ENCODE data around the gene TTLL9.

Gene TTLL9

GRCh38 chr20:31903627-31904386, 33.4 kb downstream of the TTLL9 start:
- H3K9ac ChIP-seq (ENCODE audit: low read length) = no peak overlapping the region
- no peaks in the 10 kb centered on the region for H3K9me3 ChIP-seq (ENCODE audit: control insufficient read depth, low read length)
- H3K4me1 ChIP-seq (ENCODE audit: control insufficient read depth, insufficient read depth, low read length) = no peaks in the 10 kb centered on the region
- DNase-seq (ENCODE audit: low read depth) = no peak
- H3K36me3 ChIP-seq (ENCODE audit: control insufficient read depth, insufficient read depth, low read length, severe bottlenecking) = no peaks in the 10 kb centered on the region
- no peak overlapping the region for H3K4me3 ChIP-seq (ENCODE audit: low read length)
- peaks cover 27% of the 10 kb centered on the region for H3K27me3 ChIP-seq (replicated peaks; ENCODE audit: control insufficient read depth, insufficient read depth, low read length)

- H3K4me1 ChIP-seq (ENCODE audit: control insufficient read depth, insufficient read depth, low read length) = no peaks in the 10 kb centered on the region
- H3K9me3 ChIP-seq (ENCODE audit: control insufficient read depth, low read length) = no peaks in the 10 kb centered on the region
- no peak overlapping the region for H3K4me3 ChIP-seq (ENCODE audit: low read length)
- no peak for DNase-seq (ENCODE audit: low read depth)
- H3K9ac ChIP-seq (ENCODE audit: low read length) = no peak overlapping the region
- H3K36me3 ChIP-seq (ENCODE audit: control insufficient read depth, insufficient read depth, low read length, severe bottlenecking) = no peaks in the 10 kb centered on the region
- peaks cover 28% of the 10 kb centered on the region for H3K27me3 ChIP-seq (replicated peaks; ENCODE audit: control insufficient read depth, insufficient read depth, low read length)
These were observed 35.6 kb downstream of the TTLL9 start for GRCh38 chr20:31906001-31906400.

- no peak for DNase-seq (ENCODE audit: low read depth)
- H3K9ac ChIP-seq (ENCODE audit: low read length) = no peak overlapping the region
- H3K4me3 ChIP-seq (ENCODE audit: low read length) = no peak overlapping the region
- H3K36me3 ChIP-seq (ENCODE audit: control insufficient read depth, insufficient read depth, low read length, severe bottlenecking) = no peaks in the 10 kb centered on the region
- H3K27me3 ChIP-seq (replicated peaks; ENCODE audit: control insufficient read depth, insufficient read depth, low read length) = peaks cover 31% of the 10 kb centered on the region
- H3K4me1 ChIP-seq (ENCODE audit: control insufficient read depth, insufficient read depth, low read length) = no peaks in the 10 kb centered on the region
- no peaks in the 10 kb centered on the region for H3K9me3 ChIP-seq (ENCODE audit: control insufficient read depth, low read length)
These were observed 36.6 kb downstream of the TTLL9 start for GRCh38 chr20:31907046-31907445.

- DNase-seq (ENCODE audit: low read depth) = no peak
- Histone ChIP-seq H3K4me1 (ENCODE audit: control insufficient read depth, insufficient read depth, low read length) (no peaks in the 10 kb centered on the region), H3K27me3 (replicated peaks; ENCODE audit: control insufficient read depth, insufficient read depth, low read length) (peaks cover 39% of the 10 kb centered on the region), H3K9me3 (ENCODE audit: control insufficient read depth, low read length) (no peaks in the 10 kb centered on the region), H3K4me3 (ENCODE audit: low read length) (no peak overlapping the region), H3K36me3 (ENCODE audit: control insufficient read depth, insufficient read depth, low read length, severe bottlenecking) (no peaks in the 10 kb centered on the region), H3K9ac (ENCODE audit: low read length) (no peak overlapping the region)
These were observed 37.6 kb downstream of the TTLL9 start for GRCh38 chr20:31908016-31908415.

- H3K4me1 ChIP-seq (ENCODE audit: control insufficient read depth, insufficient read depth, low read length) = no peaks in the 10 kb centered on the region
- H3K27me3 ChIP-seq (replicated peaks; ENCODE audit: control insufficient read depth, insufficient read depth, low read length) = peaks cover 39% of the 10 kb centered on the region
- H3K4me3 ChIP-seq (ENCODE audit: low read length) = no peak overlapping the region
- H3K9me3 ChIP-seq (ENCODE audit: control insufficient read depth, low read length) = no peaks in the 10 kb centered on the region
- no peak overlapping the region for H3K9ac ChIP-seq (ENCODE audit: low read length)
- no peaks in the 10 kb centered on the region for H3K36me3 ChIP-seq (ENCODE audit: control insufficient read depth, insufficient read depth, low read length, severe bottlenecking)
- no peak for DNase-seq (ENCODE audit: low read depth)
These were observed 38.0 kb downstream of the TTLL9 start for GRCh38 chr20:31908424-31908823.

GRCh38 chr20:31909253-31910070, 39.0 kb downstream of the TTLL9 start:
- Histone ChIP-seq H3K9ac (ENCODE audit: low read length) (no peak overlapping the region), H3K4me3 (ENCODE audit: low read length) (no peak overlapping the region), H3K27me3 (replicated peaks; ENCODE audit: control insufficient read depth, insufficient read depth, low read length) (peaks cover 42% of the 10 kb centered on the region), H3K36me3 (ENCODE audit: control insufficient read depth, insufficient read depth, low read length, severe bottlenecking) (no peaks in the 10 kb centered on the region), H3K4me1 (ENCODE audit: control insufficient read depth, insufficient read depth, low read length) (no peaks in the 10 kb centered on the region), H3K9me3 (ENCODE audit: control insufficient read depth, low read length) (no peaks in the 10 kb centered on the region)
- DNase-seq (ENCODE audit: low read depth) = no peak

- no peaks in the 10 kb centered on the region for H3K4me1 ChIP-seq (ENCODE audit: control insufficient read depth, insufficient read depth, low read length)
- H3K36me3 ChIP-seq (ENCODE audit: control insufficient read depth, insufficient read depth, low read length, severe bottlenecking) = no peaks in the 10 kb centered on the region
- no peak overlapping the region for H3K9ac ChIP-seq (ENCODE audit: low read length)
- no peak overlapping the region for H3K4me3 ChIP-seq (ENCODE audit: low read length)
- DNase-seq (ENCODE audit: low read depth) = no peak
- no peaks in the 10 kb centered on the region for H3K9me3 ChIP-seq (ENCODE audit: control insufficient read depth, low read length)
- H3K27me3 ChIP-seq (replicated peaks; ENCODE audit: control insufficient read depth, insufficient read depth, low read length) = peaks cover 42% of the 10 kb centered on the region
These were observed 39.8 kb downstream of the TTLL9 start for GRCh38 chr20:31910071-31910803.

- no peak overlapping the region for H3K4me3 ChIP-seq (ENCODE audit: low read length)
- no peaks in the 10 kb centered on the region for H3K36me3 ChIP-seq (ENCODE audit: control insufficient read depth, insufficient read depth, low read length, severe bottlenecking)
- no peaks in the 10 kb centered on the region for H3K9me3 ChIP-seq (ENCODE audit: control insufficient read depth, low read length)
- H3K4me1 ChIP-seq (ENCODE audit: control insufficient read depth, insufficient read depth, low read length) = no peaks in the 10 kb centered on the region
- no peak for DNase-seq (ENCODE audit: low read depth)
- H3K27me3 ChIP-seq (replicated peaks; ENCODE audit: control insufficient read depth, insufficient read depth, low read length) = peaks cover 63% of the 10 kb centered on the region
- H3K9ac ChIP-seq (ENCODE audit: low read length) = no peak overlapping the region
These were observed 43.2 kb downstream of the TTLL9 start for GRCh38 chr20:31913431-31914157.

GRCh38 chr20:31914170-31914569, 43.7 kb downstream of the TTLL9 start:
- Histone ChIP-seq H3K27me3 (replicated peaks; ENCODE audit: control insufficient read depth, insufficient read depth, low read length) (peaks cover 69% of the 10 kb centered on the region), H3K9ac (ENCODE audit: low read length) (no peak overlapping the region), H3K9me3 (ENCODE audit: control insufficient read depth, low read length) (no peaks in the 10 kb centered on the region), H3K36me3 (ENCODE audit: control insufficient read depth, insufficient read depth, low read length, severe bottlenecking) (no peaks in the 10 kb centered on the region), H3K4me3 (ENCODE audit: low read length) (no peak overlapping the region), H3K4me1 (ENCODE audit: control insufficient read depth, insufficient read depth, low read length) (no peaks in the 10 kb centered on the region)
- no peak for DNase-seq (ENCODE audit: low read depth)

GRCh38 chr20:31915491-31916280, 45.3 kb downstream of the TTLL9 start:
- no peak for DNase-seq (ENCODE audit: low read depth)
- H3K4me1 ChIP-seq (ENCODE audit: control insufficient read depth, insufficient read depth, low read length) = no peaks in the 10 kb centered on the region
- no peaks in the 10 kb centered on the region for H3K9me3 ChIP-seq (ENCODE audit: control insufficient read depth, low read length)
- peaks cover 72% of the 10 kb centered on the region for H3K27me3 ChIP-seq (replicated peaks; ENCODE audit: control insufficient read depth, insufficient read depth, low read length)
- H3K4me3 ChIP-seq (ENCODE audit: low read length) = no peak overlapping the region
- no peak overlapping the region for H3K9ac ChIP-seq (ENCODE audit: low read length)
- no peaks in the 10 kb centered on the region for H3K36me3 ChIP-seq (ENCODE audit: control insufficient read depth, insufficient read depth, low read length, severe bottlenecking)
